Central memory CD8-positive, alpha-beta T cell (primary cell): Measurements from ENCODE around the gene HPCA.
A peak's percentile ranks its signal among the peaks of the same experiment; 100 is the strongest.

Experiments
- ATAC-seq: fragments of 150-1000 bp; cut with Tn5 transposase; replicated peaks from 2 replicates; pipeline ENCODE4 v1.10.0; 2022; ENCODE audit warnings: mild to moderate bottlenecking, moderate FRiP score, moderate number of reproducible peaks; ENCODE audit not compliant: poor library complexity, severe bottlenecking; ENCODE audit errors: extremely low read depth
- DNase-seq, 2 donors: peaks; one replicate each; pipeline ENCODE4 v3.0.0; 2021; ENCODE audit warnings: low spot score in 2 of 2
- H3K27ac Mint-ChIP-seq: one replicate; pipeline ENCODE4 v1.8.0; 2022; ENCODE audit warnings: low read depth, mild to moderate bottlenecking, moderate library complexity, mixed read lengths
- H3K27me3 Mint-ChIP-seq: one replicate; pipeline ENCODE4 v1.8.0; 2022; ENCODE audit warnings: mixed read lengths
- H3K36me3 Mint-ChIP-seq: one replicate; pipeline ENCODE4 v1.8.0; 2022; ENCODE audit warnings: mild to moderate bottlenecking, moderate library complexity, mixed read lengths; ENCODE audit not compliant: insufficient read depth
- H3K4me1 Mint-ChIP-seq: one replicate; pipeline ENCODE4 v1.8.0; 2022; ENCODE audit warnings: mixed read lengths
- H3K4me3 Mint-ChIP-seq: one replicate; pipeline ENCODE4 v1.8.0; 2022; ENCODE audit warnings: mild to moderate bottlenecking, moderate library complexity, mixed read lengths
- H3K9me3 Mint-ChIP-seq: one replicate; pipeline ENCODE4 v1.8.0; 2022; ENCODE audit warnings: mixed read lengths

HPCA gene

DNA sequence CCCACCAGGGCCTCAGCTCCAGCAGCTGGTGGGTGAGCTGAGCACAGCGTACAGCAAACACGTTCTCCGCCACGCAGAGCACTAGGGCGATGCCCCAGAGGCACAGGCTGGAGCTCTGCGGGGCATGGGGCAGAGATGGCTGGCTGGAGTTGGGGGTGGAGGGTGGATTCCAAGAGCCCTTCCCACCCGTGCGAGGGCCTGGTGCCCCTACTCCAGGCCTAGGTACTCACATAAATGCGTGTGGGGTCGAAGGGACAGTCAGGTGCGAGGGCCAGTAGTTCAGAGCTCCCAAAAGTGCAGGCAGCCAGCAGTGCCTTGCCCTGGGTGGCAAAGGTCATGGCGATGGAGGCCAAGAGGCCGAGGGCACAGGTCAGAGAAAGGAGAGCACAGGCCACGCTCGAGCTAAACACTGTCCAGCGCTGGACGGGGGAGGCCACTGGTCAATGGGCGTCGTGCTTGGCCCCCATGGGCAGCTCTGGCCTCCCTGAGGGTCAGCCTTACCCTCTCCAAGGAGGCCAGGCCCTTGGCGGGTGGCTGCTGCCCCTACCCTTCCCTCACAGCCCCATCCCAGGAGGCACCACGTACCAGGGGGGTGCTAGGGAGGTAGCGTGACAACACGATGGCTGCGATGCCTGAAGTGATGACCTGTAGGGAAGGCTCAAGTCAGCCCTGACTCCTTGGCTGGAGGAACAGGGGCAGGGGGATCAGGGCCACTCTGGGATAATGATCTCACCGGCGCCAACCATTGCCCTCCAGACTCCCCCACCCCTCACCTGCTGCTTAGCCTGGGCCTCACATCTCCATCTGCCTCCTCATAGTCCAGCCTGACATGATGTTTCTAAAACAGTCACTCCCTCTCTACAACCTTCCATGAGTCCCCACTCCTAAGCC lies 9.3 kb downstream of the HPCA start:
- ATAC-seq = no peak

DNA sequence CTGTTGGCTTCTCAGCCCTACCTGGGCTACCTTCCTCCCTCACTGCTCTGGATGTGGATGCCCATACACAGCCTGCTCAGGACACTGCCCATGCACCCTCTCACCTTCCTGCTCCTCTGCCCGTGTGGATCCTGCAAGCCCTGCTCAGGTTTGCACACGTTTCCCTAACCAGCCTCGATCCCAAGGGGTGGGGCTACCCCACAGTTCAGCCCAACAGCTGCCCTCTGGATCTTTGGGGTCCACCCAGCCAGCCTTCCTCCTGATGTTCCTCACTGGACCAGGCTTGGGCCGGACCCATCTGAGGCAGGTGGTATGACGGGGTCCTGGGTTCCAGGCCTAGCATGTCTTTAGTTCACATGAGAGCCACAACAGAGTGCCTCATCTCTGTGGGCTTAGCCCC lies 10.2 kb downstream of the HPCA start:
- no peaks in the 10 kb centered on the region for H3K9me3 Mint-ChIP-seq
- H3K36me3 Mint-ChIP-seq = peaks cover 11% of the 10 kb centered on the region
- H3K27ac Mint-ChIP-seq = peak overlapping the region; percentile 25
- DNase-seq (no peak), ATAC-seq (no peak)
- peaks cover 79% of the 10 kb centered on the region for H3K27me3 Mint-ChIP-seq
- peaks cover 15% of the 10 kb centered on the region for H3K4me1 Mint-ChIP-seq
- no peak overlapping the region for H3K4me3 Mint-ChIP-seq

More for the DNA sequence above, 9.3 kb downstream of the HPCA start:
- no peak overlapping the region for H3K27ac Mint-ChIP-seq
- no peak overlapping the region for H3K4me3 Mint-ChIP-seq
- no peaks in the 10 kb centered on the region for H3K9me3 Mint-ChIP-seq
- H3K4me1 Mint-ChIP-seq = peaks cover 11% of the 10 kb centered on the region
- DNase-seq = no peak
- peaks cover 83% of the 10 kb centered on the region for H3K27me3 Mint-ChIP-seq
- H3K36me3 Mint-ChIP-seq = peaks cover 9% of the 10 kb centered on the region

DNA sequence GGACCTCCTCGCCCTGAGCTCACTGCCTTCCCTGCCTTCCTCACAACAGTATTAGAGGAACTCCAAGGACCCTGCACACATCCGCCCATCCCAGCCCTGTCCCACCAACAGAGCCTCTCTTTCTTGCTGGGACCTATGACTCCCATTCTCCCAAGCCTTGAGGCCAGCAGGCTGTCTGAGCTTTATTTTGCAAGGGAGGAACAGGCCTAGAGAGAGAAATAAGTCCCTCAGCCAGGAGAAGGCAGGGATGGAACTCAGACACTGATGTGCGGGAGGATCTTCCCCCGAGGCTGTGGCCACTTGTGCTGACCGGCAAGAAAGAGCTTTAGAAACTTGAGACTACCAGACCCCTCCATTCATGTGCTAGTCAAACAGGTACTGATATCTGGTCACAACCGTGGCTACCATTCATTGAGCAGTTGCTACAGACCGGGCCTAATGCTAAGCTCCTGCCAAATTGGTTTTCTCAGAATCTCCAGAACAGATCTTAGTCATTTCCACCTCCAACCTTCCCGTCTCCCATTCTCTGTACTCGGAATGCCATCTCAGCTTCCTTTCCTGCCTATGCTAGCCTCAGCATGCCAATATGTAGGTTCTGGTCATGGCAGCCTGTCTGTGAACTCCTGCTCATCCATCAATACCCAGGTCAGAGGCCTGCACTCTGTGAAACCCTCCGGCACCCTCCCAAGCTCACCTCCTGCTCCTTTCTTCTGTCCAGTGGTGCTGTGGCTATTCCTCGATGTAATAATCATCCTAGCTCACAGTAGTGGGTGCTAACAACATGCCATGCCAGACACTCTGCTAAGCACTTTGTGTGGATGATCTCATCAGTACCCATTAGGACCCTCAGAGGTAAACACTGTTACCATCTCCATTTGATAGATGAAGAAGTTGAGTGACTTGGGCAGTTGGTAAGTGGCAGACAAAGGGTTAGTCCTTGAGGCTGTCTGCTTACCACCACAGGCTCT lies 11.1 kb downstream of the HPCA start:
- Mint-ChIP-seq H3K4me3 (no peak overlapping the region), H3K4me1 (peaks cover 8% of the 10 kb centered on the region), H3K36me3 (peaks cover 10% of the 10 kb centered on the region), H3K27ac (no peak overlapping the region), H3K9me3 (no peaks in the 10 kb centered on the region), H3K27me3 (peaks cover 79% of the 10 kb centered on the region)
- ATAC-seq (no peak), DNase-seq (no peak)

DNA sequence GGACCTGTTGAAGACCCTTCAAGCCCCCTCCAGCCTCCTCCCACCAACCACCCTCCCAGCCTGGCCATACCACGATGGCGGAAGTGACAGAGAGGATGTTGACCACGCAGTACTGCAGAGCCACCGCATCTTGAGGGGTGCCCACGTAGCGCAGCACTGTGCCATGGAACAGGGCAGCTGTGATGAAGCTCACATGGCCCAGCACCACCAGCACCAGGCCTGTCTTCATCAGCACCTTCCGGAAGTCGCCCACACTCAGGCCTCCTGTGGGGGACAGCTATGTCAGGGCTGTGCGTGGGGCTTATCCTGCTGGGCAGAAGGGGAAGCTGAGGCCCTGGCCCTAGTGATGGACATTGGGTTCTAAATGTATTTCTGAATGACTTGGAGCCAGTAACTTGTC lies 11.8 kb downstream of the HPCA start:
- Mint-ChIP-seq H3K27ac (no peak overlapping the region), H3K4me3 (no peak overlapping the region), H3K4me1 (peaks cover 5% of the 10 kb centered on the region), H3K27me3 (peaks cover 79% of the 10 kb centered on the region), H3K36me3 (peaks cover 11% of the 10 kb centered on the region), H3K9me3 (no peaks in the 10 kb centered on the region)
- no peak for DNase-seq
- ATAC-seq = no peak

DNA sequence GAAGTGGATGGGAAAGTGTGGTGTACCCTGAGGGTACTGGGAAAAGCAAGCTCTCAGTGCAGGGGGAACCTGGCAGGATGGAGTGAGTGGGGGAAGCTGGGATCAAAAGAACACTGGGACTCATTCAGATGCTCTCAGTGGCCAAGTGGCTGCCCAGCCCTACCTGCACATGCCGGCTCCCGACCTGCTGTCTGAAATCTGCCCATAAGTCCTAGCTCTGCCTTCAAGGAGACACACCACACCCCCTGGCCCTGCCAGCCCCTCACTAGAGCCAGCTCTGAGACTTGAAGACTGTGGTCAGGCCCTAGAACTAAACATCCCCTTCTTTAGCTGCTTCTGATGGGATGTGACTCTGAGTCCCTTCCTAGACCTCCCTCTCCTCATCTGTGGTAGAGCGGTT lies 12.7 kb downstream of the HPCA start:
- Mint-ChIP-seq H3K4me1 (peaks cover 5% of the 10 kb centered on the region), H3K36me3 (peaks cover 9% of the 10 kb centered on the region), H3K4me3 (no peak overlapping the region), H3K27ac (no peak overlapping the region), H3K9me3 (no peaks in the 10 kb centered on the region), H3K27me3 (peaks cover 71% of the 10 kb centered on the region)
- DNase-seq = no peak
- ATAC-seq = no peak

DNA sequence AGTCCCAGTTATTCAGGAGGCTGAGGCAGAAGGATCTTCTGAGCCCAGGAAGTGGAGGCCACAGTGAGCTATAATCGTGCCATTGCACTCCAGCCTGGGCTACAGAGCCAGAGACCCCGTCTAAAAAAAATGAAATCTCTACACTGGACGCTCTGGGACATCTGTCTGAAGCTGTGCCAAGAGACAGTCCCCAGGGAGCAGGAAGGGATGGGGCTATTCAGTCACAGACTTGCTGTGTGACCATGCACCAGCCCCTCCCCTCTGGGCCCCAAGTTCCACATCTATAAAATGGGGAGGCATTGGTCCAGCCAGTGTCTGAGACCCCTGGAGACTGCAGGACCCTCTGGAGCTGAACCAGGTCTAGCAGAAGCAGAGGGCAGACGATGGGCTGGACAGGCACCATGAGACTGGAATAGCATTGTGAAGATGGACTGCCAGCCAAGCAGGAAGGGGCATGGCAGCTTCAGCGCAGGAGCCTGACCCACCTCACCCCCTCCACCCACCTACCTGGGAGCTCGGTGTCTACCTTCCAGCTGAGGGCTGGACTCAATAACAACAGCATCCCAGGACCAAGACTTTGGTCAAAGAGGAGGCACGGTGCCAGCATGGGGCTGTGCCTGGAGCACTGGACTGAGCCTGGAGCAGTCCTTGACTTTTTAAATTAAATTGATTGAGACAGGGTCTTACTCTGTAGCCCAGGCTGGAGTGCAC lies 13.4 kb downstream of the HPCA start:
- Mint-ChIP-seq H3K4me3 (no peak overlapping the region), H3K27me3 (peaks cover 70% of the 10 kb centered on the region), H3K36me3 (peaks cover 9% of the 10 kb centered on the region), H3K27ac (no peak overlapping the region), H3K4me1 (peaks cover 5% of the 10 kb centered on the region), H3K9me3 (no peaks in the 10 kb centered on the region)
- DNase-seq (no peak), ATAC-seq (no peak)

DNA sequence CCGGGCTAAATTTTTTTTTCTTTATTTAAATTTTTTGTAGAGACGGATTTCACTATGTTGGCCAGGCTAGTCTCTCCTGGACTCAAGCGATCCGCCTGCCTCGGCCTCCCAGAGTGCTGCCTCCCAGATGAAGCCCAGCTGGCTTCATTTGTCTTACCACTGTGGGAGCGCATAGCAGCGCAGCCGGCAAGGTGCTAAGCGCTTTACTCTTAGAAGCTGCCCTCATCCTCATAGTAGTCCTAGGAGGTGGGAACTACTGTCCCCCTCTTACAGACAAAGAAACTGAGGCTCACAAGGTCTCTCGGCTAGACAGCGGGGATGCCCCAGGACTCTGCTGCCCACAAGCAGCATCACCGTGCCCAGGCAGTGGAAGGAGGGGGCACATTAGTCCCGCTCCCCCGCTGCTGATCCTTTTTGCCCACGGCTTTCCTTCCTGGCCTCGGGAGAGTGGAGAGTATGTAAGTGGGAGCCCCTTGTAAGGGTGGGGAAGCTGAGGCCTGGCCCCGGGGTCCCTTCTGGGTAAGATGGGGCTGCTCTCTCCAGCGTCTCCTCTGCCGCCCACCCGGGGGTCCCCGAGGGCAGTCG lies 14.2 kb downstream of the HPCA start:
- Mint-ChIP-seq H3K27me3 (peaks cover 64% of the 10 kb centered on the region), H3K4me1 (peaks cover 5% of the 10 kb centered on the region), H3K27ac (no peak overlapping the region), H3K4me3 (peak overlapping the region; percentile 77), H3K36me3 (peaks cover 9% of the 10 kb centered on the region), H3K9me3 (no peaks in the 10 kb centered on the region)
- DNase-seq (no peak), ATAC-seq (no peak)

DNA sequence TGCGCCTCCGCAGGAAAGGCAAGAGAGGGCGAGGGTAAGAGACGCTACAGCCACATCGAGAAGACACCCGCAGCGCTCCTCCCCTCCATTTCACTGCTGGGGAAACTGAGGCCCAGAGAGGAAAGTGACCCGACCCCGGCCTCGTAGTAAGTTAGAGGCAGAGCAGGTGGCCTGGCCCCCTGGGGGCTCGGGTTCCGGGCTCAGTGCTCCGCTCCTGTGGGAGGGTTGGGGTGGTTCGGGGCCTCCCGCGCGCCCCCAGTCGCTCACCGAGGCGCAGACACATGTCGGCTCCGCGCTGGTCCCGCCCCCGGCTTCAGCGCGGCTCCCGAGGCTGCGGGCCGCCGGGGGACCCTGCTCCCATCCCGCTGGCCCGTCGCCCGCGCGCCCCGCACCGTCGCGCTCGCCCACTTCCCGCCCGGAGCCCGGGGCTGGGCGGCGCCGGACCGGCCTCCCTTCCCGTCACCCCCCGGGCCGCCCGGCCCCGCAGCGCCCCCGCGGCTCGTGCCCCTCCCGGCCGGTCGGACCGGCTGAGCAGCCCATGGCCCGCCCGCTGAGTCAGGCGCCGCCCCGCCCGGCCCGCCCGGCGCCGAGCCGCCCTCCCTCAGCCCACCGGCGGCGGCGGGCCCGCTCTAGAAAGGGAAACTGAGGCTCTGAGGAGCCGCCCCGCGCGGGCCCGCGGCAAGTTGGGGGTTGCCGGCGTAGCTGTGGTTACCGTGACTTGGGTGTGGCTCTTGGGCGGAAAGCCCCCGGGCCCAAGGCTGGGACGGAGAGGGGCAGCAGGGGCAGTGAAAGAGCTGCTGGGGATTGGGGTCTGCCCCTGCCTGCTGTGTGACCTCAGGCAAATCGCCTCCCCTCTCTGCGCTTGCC lies 14.9 kb downstream of the HPCA start, which contains the start of gene TMEM54:
Gene TMEM54 (minus strand): TSS at position 434 of the 867 bp plus-strand sequence. CDS start 151 bp downstream, at position 283.
- no peak within 1 kb of the TSS for H3K27ac Mint-ChIP-seq
- H3K4me1 Mint-ChIP-seq = peaks cover 5% of the 10 kb centered on the region
- H3K4me3 Mint-ChIP-seq = peak within 1 kb of the TSS; percentile 77
- H3K9me3 Mint-ChIP-seq = no peaks in the 10 kb centered on the region
- H3K36me3 Mint-ChIP-seq = peaks cover 9% of the 10 kb centered on the region
- peaks cover 57% of the 10 kb centered on the region for H3K27me3 Mint-ChIP-seq
- DNase-seq = no peak
- ATAC-seq = peak; percentile 43

DNA sequence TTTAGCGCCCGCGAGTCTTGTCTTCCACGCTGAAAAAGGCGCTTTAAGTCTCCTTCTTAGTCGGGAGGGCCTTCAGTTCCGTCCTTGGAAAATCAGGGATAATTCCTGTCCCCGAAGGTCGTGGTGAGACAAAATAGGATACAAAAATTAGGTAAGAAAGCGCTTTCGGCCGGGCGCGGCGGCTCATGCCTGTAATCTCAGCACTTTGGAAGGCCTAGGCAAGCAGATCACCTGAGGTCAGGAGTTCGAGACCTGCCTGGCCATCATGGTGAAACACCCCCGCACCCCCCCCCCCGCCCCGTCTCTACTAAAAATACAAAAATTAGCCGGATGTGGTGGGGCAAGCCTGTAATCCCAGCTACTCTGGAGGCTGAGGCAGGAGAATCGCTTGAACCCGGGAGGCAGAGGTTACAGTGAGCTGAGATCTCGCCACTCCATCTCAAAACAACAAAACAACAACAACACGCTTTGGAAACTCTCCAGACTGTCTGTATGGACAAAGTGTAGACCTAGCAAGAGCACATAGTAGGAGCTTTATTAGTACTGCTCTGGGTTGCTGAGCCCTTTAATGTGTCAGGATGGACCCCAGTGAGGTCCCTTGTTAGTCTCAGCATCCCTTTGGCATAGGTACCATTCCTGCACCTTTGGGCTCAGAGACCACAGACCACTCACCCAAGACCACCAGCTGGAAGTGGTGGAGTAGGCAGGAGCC lies 15.7 kb downstream of the HPCA start:
- H3K27me3 Mint-ChIP-seq = peaks cover 49% of the 10 kb centered on the region
- H3K36me3 Mint-ChIP-seq = peaks cover 9% of the 10 kb centered on the region
- DNase-seq (no peak), ATAC-seq (no peak)
- peak overlapping the region; percentile 74 for H3K4me3 Mint-ChIP-seq
- H3K9me3 Mint-ChIP-seq = no peaks in the 10 kb centered on the region
- peaks cover 5% of the 10 kb centered on the region for H3K4me1 Mint-ChIP-seq
- no peak overlapping the region for H3K27ac Mint-ChIP-seq

DNA sequence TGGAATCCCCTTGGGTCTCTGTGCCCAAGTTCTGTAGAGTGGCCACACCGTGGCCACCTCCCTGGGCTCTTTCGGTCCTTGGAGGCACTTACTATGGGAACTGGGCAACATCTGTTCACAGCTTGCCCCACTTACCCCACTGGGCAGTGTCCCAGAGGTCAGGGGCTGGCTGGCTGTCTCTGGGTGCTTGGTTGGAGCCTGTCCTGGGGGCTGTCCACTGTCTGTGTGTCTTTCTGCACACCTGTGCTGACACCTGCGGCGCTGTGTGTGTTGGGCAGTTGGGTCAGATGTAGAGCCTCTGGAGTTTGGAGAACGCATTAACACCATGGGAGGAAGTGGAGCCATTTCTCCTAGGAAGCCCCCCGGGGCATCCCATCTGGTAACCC lies 16.2 kb downstream of the HPCA start:
- Mint-ChIP-seq H3K4me3 (peak overlapping the region; percentile 74), H3K4me1 (peaks cover 5% of the 10 kb centered on the region), H3K36me3 (peaks cover 9% of the 10 kb centered on the region), H3K9me3 (no peaks in the 10 kb centered on the region), H3K27ac (no peak overlapping the region), H3K27me3 (peaks cover 44% of the 10 kb centered on the region)
- ATAC-seq (no peak), DNase-seq (no peak)
